GM18508 (cell line): ENCODE measurements around the gene TUBGCP6.

Source experiments
- ATAC-seq: cut with Tn5 transposase; IDR thresholded peaks from one replicate; pipeline ENCODE4 v1.9.1; 2021; ENCODE audit warnings: moderate number of reproducible peaks; ENCODE audit not compliant: insufficient read depth, unreplicated experiment

TUBGCP6 gene

DNA sequence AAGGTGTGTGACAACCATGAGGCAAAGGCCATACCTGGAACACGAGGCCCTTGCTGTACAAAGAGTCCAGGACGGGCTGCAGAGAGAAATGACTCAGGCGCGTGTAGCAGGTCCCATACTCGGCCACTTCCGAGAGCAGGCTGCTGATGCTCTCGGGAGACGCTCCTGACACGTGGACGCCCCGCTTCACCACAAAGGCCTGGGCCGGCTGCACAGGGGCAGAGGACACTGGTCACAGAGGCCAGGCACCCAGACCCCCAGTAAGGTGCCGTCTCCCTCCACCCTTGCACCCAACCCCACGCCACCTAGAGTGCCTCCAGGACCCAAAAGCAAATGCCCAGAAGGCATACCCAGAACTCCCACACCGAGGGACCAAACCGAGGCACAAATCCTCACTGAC, 15.5 kb downstream of the TUBGCP6 start:
- ATAC-seq, result no peak

- ATAC-seq, result no peak
Measured at GRCh38 chr22:50228366-50228765, 16.5 kb downstream of the TUBGCP6 start.

- ATAC-seq, result no peak
Measured at GRCh38 chr22:50227579-50228215, 17.1 kb downstream of the TUBGCP6 start.

- ATAC-seq, result no peak
Measured at GRCh38 chr22:50226875-50227165, 18.0 kb downstream of the TUBGCP6 start.

GRCh38 chr22:50226063-50226874, 18.6 kb downstream of the TUBGCP6 start:
- ATAC-seq, result no peak

- ATAC-seq, result no peak
Measured at GRCh38 chr22:50225200-50225969, 19.4 kb downstream of the TUBGCP6 start.

DNA sequence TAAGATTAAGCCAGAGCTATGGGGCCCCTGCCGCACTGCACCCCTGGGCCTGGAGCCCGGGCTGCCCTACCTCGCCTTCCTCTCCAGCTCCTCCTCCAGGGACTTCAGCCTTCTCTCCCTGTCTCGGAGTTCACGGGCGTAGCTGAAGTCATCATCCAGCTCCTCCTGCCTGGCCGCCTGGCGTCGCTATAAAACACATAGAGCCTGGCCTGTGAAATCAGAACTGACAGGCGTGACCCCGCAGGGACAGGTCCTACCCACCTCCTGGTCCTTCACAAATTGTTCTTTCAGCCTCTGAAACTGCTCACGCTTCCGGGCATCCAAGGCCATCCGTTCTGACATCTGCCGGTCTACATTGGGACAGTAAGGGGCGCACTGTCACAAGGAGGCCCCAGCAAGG, 20.8 kb downstream of the TUBGCP6 start:
- no peak for ATAC-seq

DNA sequence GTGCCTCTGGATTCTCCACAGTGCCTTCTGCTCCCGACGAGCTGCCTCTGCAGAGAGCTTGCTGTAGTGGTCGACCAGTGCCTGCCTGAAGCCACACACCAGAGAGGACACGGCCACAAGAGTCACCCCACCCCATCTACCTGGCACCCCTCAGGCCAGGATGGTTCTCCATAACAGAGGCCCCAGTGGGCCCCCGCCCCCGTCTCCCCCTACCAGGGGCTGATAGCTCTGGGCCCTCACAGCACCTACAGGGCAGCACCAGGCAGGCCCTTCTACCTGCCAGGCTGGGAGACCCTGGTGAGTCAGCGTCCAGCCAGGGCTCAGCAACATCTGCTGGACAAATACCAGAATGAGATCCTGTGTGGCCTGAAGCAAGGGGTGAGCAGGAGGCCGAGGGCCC, 22.3 kb downstream of the TUBGCP6 start:
- no peak for ATAC-seq

- ATAC-seq, result no peak
Measured at GRCh38 chr22:50221410-50222300, 23.2 kb downstream of the TUBGCP6 start.

- no peak for ATAC-seq
Measured at GRCh38 chr22:50220603-50221409, 24.0 kb downstream of the TUBGCP6 start.

- ATAC-seq, result no peak
Measured at GRCh38 chr22:50219800-50220602, 24.8 kb downstream of the TUBGCP6 start.

GRCh38 chr22:50218996-50219727, 25.7 kb downstream of the TUBGCP6 start:
- ATAC-seq, result no peak

GRCh38 chr22:50218153-50218995, 26.4 kb downstream of the TUBGCP6 start:
- ATAC-seq, result no peak

GRCh38 chr22:50217543-50218152, 27.2 kb downstream of the TUBGCP6 start:
- ATAC-seq, result no peak

GRCh38 chr22:50216684-50217520, 27.9 kb downstream of the TUBGCP6 start:
- no peak for ATAC-seq
